CD4-positive, alpha-beta memory T cell (primary cell): ENCODE data around the gene CLEC4F. TPM values are rescaled to one million over a fixed set of nuclear protein-coding genes. Genes with fewer than 3 reads are reported as not detected.
"Not testable (repeated sequence)": the region's sequence is repeated elsewhere in the genome, so short reads cannot be mapped to it uniquely, and the experiment has no call there.

Experiments
- CTCF ChIA-PET: fragments of 350-600 bp; sonication (Branson Sonifier 250); formaldehyde crosslinking; loops from one replicate; lab custom pipeline; 2021; ENCODE audit warnings: inconsistent platforms; ENCODE audit not compliant: partially characterized antibody; lab: Charles Lee
- POLR2A ChIA-PET: fragments of 350-600 bp; sonication (Branson Sonifier 250); formaldehyde crosslinking; loops from one replicate; lab custom pipeline; 2021; ENCODE audit not compliant: partially characterized antibody; lab: Charles Lee
- DNase-seq, 5 donors: peaks; one replicate each; pipeline versions ENCODE4 v3.0.0 to v3.0.0-alpha.2; 2020 to 2022; ENCODE audit warnings: mixed read lengths in 1 of 5
- H3K27ac ChIP-seq: one replicate; pipeline ENCODE4 v1.7.0; 2013; ENCODE audit warnings: low read depth, low read length
- H3K27me3 ChIP-seq: 2 replicates; pipeline ENCODE4 v1.7.0; 2013; ENCODE audit warnings: mild to moderate bottlenecking, low read length, moderate library complexity; ENCODE audit not compliant: insufficient read depth
- H3K36me3 ChIP-seq: 2 replicates; pipeline ENCODE4 v1.7.0; 2013; ENCODE audit warnings: mild to moderate bottlenecking, low read length, moderate library complexity; ENCODE audit not compliant: insufficient read depth
- H3K4me1 ChIP-seq: 2 replicates; pipeline ENCODE4 v1.7.0; 2013; ENCODE audit warnings: mild to moderate bottlenecking, low read length, moderate library complexity; ENCODE audit not compliant: insufficient read depth
- H3K4me3 ChIP-seq, 2 donors: one replicate each; pipeline ENCODE4 v1.7.0; 2013; ENCODE audit warnings: low read length in 2 of 2, mild to moderate bottlenecking in 1 of 2
- H3K9me3 ChIP-seq, 2 donors: one replicate each; pipeline ENCODE4 v1.7.0; 2013; ENCODE audit warnings: low read length in 2 of 2, control low read depth in 1 of 2; ENCODE audit not compliant: control insufficient read depth in 1 of 2
- H3K27ac Mint-ChIP-seq, 7 donors: one replicate each; pipeline ENCODE4 v1.8.0; 2020 to 2021; ENCODE audit warnings: mixed read lengths in 7 of 7, mild to moderate bottlenecking in 6 of 7, inconsistent platforms in 3 of 7, moderate library complexity in 3 of 7
- H3K27me3 Mint-ChIP-seq, 2 donors: one replicate each; pipeline ENCODE4 v1.8.0; 2020 to 2021; ENCODE audit warnings: mixed read lengths in 2 of 2
- H3K36me3 Mint-ChIP-seq, 2 donors: one replicate each; pipeline ENCODE4 v1.8.0; 2020 to 2021; ENCODE audit warnings: mixed read lengths in 2 of 2, inconsistent platforms in 1 of 2, mild to moderate bottlenecking in 1 of 2
- H3K4me1 Mint-ChIP-seq, 4 donors: one replicate each; pipeline ENCODE4 v1.8.0; 2020 to 2021; ENCODE audit warnings: mixed read lengths in 4 of 4, mild to moderate bottlenecking in 1 of 4
- H3K4me3 Mint-ChIP-seq, 8 donors: one replicate each; pipeline ENCODE4 v1.8.0; 2020 to 2021; ENCODE audit warnings: mixed read lengths in 8 of 8, mild to moderate bottlenecking in 7 of 8, moderate library complexity in 6 of 8, inconsistent platforms in 3 of 8
- H3K9me3 Mint-ChIP-seq, 8 donors: one replicate each; pipeline ENCODE4 v1.8.0; 2020 to 2021; ENCODE audit warnings: mixed read lengths in 8 of 8, mild to moderate bottlenecking in 5 of 8, inconsistent platforms in 3 of 8, moderate library complexity in 1 of 8
- intact Hi-C: fragments of 100-400 bp; cut with micrococcal nuclease; formaldehyde crosslinking; loops from one replicate; pipeline ENCODE4 v1.15.1; 2023
- polyA plus RNA-seq, 2 donors: library from polyadenylated mRNA; unstranded; fragments of 300-500 nt; fragmentation: Illumina TruSeq; gene quantifications; one replicate each; pipeline ENCODE4 v1.2.3, GENCODE V29; 2021
- total RNA-seq, 2 experiments: library from RNA; stranded (reverse); gene quantifications; one replicate each; pipeline ENCODE4 v1.2.3, GENCODE V29; 2021

Gene CLEC4F
- total and polyA plus RNA-seq, 4 experiments from 2014 or later = not detected

DNA sequence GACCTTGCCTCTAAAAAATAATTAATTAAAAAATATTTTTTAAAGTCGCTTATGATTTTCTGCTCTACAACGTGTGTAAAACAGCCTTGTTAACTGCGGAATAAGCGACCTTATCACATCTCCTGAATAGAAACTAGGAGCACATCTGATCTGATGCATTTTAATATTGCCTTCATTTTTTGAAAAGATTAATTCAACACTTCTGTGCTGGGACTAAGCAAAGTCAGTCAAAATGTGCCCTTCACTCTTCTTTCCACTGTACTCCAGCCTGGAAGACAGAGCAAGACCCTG, 12.6 kb downstream of the CLEC4F start:
- H3K4me3 Mint-ChIP-seq = no peak overlapping the region
- intact Hi-C loops = no loop called here

DNA sequence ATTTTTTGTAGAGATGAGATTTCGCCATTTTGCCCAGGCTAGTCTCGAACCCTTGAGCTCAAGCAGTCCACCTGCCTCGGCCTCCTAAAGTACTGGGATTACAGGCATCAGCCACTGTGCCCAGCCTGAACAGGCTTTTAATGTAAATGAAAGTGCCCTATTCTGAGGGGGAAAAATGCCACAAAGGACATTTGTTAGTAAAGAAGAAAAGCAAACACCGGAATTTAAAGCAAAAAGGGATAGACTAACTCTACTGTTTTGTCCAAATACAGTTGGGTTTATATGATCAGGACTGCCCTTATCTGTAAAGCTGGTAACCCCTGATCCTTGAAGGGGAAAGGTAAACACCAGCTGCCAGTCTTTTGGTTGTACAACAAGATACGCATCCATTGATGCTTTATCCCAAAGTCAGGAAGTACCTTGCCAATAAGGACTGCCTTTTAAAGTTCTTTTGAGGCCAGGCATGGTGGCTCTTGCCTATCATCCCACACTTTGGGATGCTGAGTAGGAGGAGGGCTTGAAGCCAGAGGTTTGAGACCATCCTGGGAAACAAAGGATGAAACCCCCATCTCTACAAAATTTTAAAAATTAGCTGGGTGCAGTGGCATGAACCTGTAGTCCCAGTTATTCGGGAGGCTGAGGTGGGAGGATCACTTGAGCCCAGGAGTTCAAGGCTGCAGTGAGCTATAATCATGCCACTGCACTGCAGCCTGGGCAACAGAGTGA, 13.1 kb downstream of the CLEC4F start:
- intact Hi-C loops = no loop called here
- CTCF ChIA-PET = no interaction called here
- Mint-ChIP-seq H3K9me3 (peaks cover 0 to 1% (median 0%) of the 10 kb centered on the region in 8 donors), H3K4me1 (peaks cover 0 to 1% (median 0%) of the 10 kb centered on the region in 4 donors), H3K36me3 (no peaks in the 10 kb centered on the region), H3K27me3 (peaks cover 2 to 5% of the 10 kb centered on the region in 2 donors), H3K4me3 (no peak overlapping the region), H3K27ac (no peak overlapping the region)
- no peak for DNase-seq
- Histone ChIP-seq H3K36me3 (no peaks in the 10 kb centered on the region), H3K9me3 (no peaks in the 10 kb centered on the region), H3K4me1 (no peaks in the 10 kb centered on the region), H3K27me3 (no peaks in the 10 kb centered on the region), H3K27ac (no peak overlapping the region), H3K4me3 (no peak overlapping the region)
- POLR2A ChIA-PET = no interaction called here

More for the DNA sequence above, 12.6 kb downstream of the CLEC4F start:
- Mint-ChIP-seq H3K27ac (no peak overlapping the region), H3K9me3 (peaks cover 0 to 1% (median 0%) of the 10 kb centered on the region in 8 donors), H3K4me1 (peaks cover 0 to 1% (median 0%) of the 10 kb centered on the region in 4 donors), H3K27me3 (peaks cover 2 to 7% of the 10 kb centered on the region in 2 donors), H3K36me3 (no peaks in the 10 kb centered on the region)
- H3K4me3 ChIP-seq = no peak overlapping the region
- no peaks in the 10 kb centered on the region for H3K4me1 ChIP-seq
- H3K27me3 ChIP-seq = no peaks in the 10 kb centered on the region
- ChIA-PET POLR2A (no interaction called here), CTCF (no interaction called here)
- DNase-seq = no peak
- no peaks in the 10 kb centered on the region for H3K36me3 ChIP-seq
- no peaks in the 10 kb centered on the region for H3K9me3 ChIP-seq
- no peak overlapping the region for H3K27ac ChIP-seq

DNA sequence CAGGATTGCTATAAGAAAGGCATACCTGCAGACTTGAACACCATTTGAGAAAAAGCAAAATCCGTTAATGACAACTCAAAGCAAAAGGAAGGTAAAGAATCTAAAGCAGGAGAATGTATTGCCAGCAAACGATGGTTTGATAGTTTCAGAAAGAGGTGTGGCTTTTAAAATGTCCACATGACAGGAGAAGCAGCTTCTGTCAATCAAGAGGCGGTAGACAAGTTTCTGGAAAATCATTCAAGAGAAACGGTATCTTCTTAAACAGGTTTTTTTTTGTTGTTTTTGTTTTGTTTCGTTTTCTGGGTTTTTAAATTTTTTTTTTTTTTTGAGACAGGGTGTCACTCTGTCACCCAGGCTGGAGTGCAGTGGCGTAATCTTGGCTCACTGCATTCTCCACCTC, 13.8 kb downstream of the CLEC4F start:
- Mint-ChIP-seq H3K4me1 (peaks cover 0 to 1% (median 0%) of the 10 kb centered on the region in 4 donors), H3K27me3 (peaks cover 2 to 4% of the 10 kb centered on the region in 2 donors), H3K4me3 (no peak overlapping the region), H3K27ac (no peak overlapping the region), H3K9me3 (peaks cover 0 to 1% (median 0%) of the 10 kb centered on the region in 8 donors), H3K36me3 (no peaks in the 10 kb centered on the region)
- Histone ChIP-seq H3K27ac (no peak overlapping the region), H3K36me3 (no peaks in the 10 kb centered on the region), H3K4me3 (no peak overlapping the region), H3K9me3 (no peaks in the 10 kb centered on the region), H3K27me3 (no peaks in the 10 kb centered on the region), H3K4me1 (no peaks in the 10 kb centered on the region)
- ChIA-PET CTCF (no interaction called here), POLR2A (no interaction called here)
- intact Hi-C loops = no loop called here
- no peak for DNase-seq

DNA sequence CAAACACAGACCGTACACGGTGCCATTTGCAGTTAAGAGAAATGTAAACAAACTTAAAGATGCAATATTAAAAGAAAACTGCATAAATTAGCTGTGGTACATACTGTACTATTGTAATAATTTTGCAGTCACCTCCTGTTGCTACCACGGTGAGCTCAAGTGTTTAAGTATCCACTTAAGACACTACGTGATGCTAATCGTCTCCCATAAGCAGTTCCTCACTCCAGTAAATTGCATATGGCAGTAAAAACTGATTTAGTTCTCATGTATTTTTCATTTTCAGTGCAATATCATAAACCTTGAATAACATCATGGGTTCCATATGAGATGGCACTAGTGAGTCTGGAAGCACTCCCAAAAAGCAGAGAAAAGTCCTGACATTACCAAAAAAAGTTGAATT, 14.4 kb downstream of the CLEC4F start:
- H3K36me3 Mint-ChIP-seq = no peaks in the 10 kb centered on the region
- H3K27ac Mint-ChIP-seq = no peak overlapping the region
- Histone ChIP-seq H3K4me3 (no peak overlapping the region), H3K36me3 (no peaks in the 10 kb centered on the region), H3K9me3 (no peaks in the 10 kb centered on the region), H3K27me3 (no peaks in the 10 kb centered on the region), H3K4me1 (no peaks in the 10 kb centered on the region), H3K27ac (no peak overlapping the region)
- intact Hi-C loops = no loop called here
- CTCF ChIA-PET = no interaction called here
- no peak for DNase-seq
- peaks cover 2 to 5% of the 10 kb centered on the region in 2 donors for H3K27me3 Mint-ChIP-seq
- H3K9me3 Mint-ChIP-seq = peaks cover 0 to 1% (median 0%) of the 10 kb centered on the region in 8 donors
- POLR2A ChIA-PET = no interaction called here
- no peak overlapping the region for H3K4me3 Mint-ChIP-seq
- peaks cover 0 to 1% (median 0%) of the 10 kb centered on the region in 4 donors for H3K4me1 Mint-ChIP-seq

DNA sequence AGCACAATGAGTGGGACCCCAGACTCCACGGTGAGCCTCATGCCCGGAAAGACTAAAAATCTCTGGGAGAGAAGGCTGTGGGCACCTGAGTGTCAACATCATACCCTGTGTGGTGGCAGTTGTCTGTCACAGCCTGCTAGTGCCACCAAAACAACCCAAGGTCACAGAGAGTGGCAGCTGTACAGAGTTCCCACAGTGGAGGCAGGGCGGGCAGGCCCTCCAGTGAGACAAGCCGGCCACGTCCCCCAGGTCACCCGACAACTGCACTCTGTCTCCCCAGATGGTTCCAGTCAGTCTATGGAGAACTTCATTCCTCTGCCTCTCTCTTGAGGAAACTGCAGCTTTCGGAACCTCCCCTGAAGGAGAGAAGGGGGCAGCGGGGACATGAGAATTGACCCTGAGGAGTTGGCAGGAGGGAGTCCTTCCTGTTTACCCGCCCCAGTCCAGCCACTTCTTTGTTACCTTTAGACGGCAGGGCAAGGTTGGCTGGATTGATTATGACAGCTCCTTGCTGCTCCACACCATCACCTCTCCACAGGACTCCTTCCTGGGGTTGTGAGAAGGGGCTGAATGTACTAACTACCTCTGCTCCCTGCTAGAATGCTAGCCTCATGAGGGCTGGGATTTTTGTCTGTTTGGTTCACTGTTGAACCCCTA, 18.7 kb downstream of the CLEC4F start:
- H3K4me1 Mint-ChIP-seq = no peaks in the 10 kb centered on the region
- H3K4me3 Mint-ChIP-seq = no peak overlapping the region
- Histone ChIP-seq H3K36me3 (no peaks in the 10 kb centered on the region), H3K4me3 (no peak overlapping the region), H3K4me1 (no peaks in the 10 kb centered on the region), H3K9me3 (no peaks in the 10 kb centered on the region), H3K27ac (no peak overlapping the region), H3K27me3 (no peaks in the 10 kb centered on the region)
- peaks cover 0 to 7% of the 10 kb centered on the region in 2 donors for H3K36me3 Mint-ChIP-seq
- peaks cover 0 to 10% (median 5%) of the 10 kb centered on the region in 8 donors for H3K9me3 Mint-ChIP-seq
- H3K27ac Mint-ChIP-seq = no peak overlapping the region
- H3K27me3 Mint-ChIP-seq = peaks cover 6 to 16% of the 10 kb centered on the region in 2 donors
- ChIA-PET POLR2A (no interaction called here), CTCF (no interaction called here)
- DNase-seq = no peak
- intact Hi-C loops = no loop called here

DNA sequence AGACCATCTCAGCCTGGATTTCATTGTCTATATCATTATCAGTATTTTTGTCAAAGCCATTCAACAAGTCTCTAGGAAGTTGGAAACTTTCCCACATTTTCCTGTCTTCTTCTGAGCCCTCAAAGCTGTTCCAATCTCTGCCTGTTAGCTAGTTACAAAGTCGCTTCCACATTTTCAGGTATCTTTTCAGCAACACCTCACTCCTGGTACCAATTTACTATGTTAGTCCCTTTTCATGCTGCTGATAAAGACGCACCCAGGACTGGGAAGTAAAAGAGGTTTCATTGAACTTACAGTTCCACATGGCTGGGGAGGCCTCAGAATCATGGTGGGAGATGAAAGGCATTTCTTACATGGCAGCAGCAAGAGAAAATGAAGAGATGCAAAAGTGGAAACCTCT, 20.7 kb downstream of the CLEC4F start:
- H3K9me3 Mint-ChIP-seq = peaks cover 0 to 10% (median 5%) of the 10 kb centered on the region in 8 donors

DNA sequence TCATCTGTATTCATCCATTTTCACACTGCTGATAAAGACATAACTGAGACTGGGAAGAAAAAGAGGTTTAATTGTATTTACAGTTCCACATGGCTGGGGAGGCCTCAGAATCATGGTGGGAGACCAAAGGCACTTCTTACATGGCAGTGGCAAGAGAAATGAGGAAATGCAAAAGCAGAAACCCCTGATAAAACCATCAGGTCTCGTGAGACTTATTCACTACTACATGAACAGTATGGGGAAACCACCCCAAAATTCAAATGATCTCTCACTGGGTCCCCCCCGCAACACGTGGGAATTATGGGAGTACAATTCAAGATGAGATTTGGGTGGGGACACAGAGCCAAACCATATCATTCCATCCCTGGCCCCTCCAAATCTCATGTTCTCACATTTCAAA, 22.4 kb downstream of the CLEC4F start:
- H3K27me3 ChIP-seq, H3K4me1 Mint-ChIP-seq, H3K36me3 Mint-ChIP-seq, H3K36me3 ChIP-seq, H3K27ac ChIP-seq, CTCF ChIA-PET, H3K4me3 ChIP-seq, H3K4me3 Mint-ChIP-seq, H3K4me1 ChIP-seq, intact Hi-C loops, H3K9me3 ChIP-seq, POLR2A ChIA-PET, DNase-seq, H3K27ac Mint-ChIP-seq: not testable (repeated sequence)
- Mint-ChIP-seq H3K27me3 (peaks cover 8 to 21% of the 10 kb centered on the region in 2 donors), H3K9me3 (peaks cover 0 to 10% (median 4%) of the 10 kb centered on the region in 8 donors)

More for the DNA sequence above, 20.7 kb downstream of the CLEC4F start:
- Mint-ChIP-seq H3K4me3 (no peak overlapping the region), H3K27ac (no peak overlapping the region), H3K27me3 (peaks cover 5 to 15% of the 10 kb centered on the region in 2 donors), H3K36me3 (peaks cover 0 to 7% of the 10 kb centered on the region in 2 donors), H3K4me1 (no peaks in the 10 kb centered on the region)
- intact Hi-C loops = no loop called here
- no peaks in the 10 kb centered on the region for H3K4me1 ChIP-seq
- no peak overlapping the region for H3K4me3 ChIP-seq
- no peak for DNase-seq
- no peaks in the 10 kb centered on the region for H3K9me3 ChIP-seq
- no peak overlapping the region for H3K27ac ChIP-seq
- H3K27me3 ChIP-seq = no peaks in the 10 kb centered on the region
- CTCF ChIA-PET = no interaction called here
- POLR2A ChIA-PET = no interaction called here
- H3K36me3 ChIP-seq = no peaks in the 10 kb centered on the region
